ENCODE measurements around the gene RAB36. TPM values are rescaled to one million over a fixed set of nuclear protein-coding genes. Genes with fewer than 3 reads are reported as not detected.
A peak's percentile ranks its signal among the peaks of the same experiment; 100 is the strongest.

Gene RAB36
- 0.20 and 0.44 TPM in 2 replicates for total RNA-seq

GRCh38 chr22:23144932-23145877 lies at the start of gene RAB36:
Gene RAB36, plus strand, starts transcription at chr22:23145477. Its CDS starts 1,140 bp downstream, at chr22:23146617.
- DNase-seq (ENCODE audit: low read depth in 2 of 2) = peak; percentile 97 to 99

GRCh38 chr22:23095733-23096342 lies 49.4 kb upstream of the RAB36 start:
- no peak for DNase-seq (ENCODE audit: low read depth in 2 of 2)

- no peak for DNase-seq (ENCODE audit: low read depth in 2 of 2)
These were observed 47.7 kb upstream of the RAB36 start for GRCh38 chr22:23097412-23098229.

- no peak for DNase-seq (ENCODE audit: low read depth in 2 of 2)
These were observed 47.0 kb upstream of the RAB36 start for GRCh38 chr22:23098230-23098705.

GRCh38 chr22:23098718-23099530 lies 46.4 kb upstream of the RAB36 start:
- peak; percentile 9 to 19 for DNase-seq (ENCODE audit: low read depth in 2 of 2)

GRCh38 chr22:23099531-23099804 lies 45.8 kb upstream of the RAB36 start:
- DNase-seq (ENCODE audit: low read depth in 2 of 2) = no peak

- no peak for DNase-seq (ENCODE audit: low read depth in 2 of 2)
These were observed 45.0 kb upstream of the RAB36 start for GRCh38 chr22:23100124-23100801.

GRCh38 chr22:23101524-23101923 lies 43.8 kb upstream of the RAB36 start:
- no peak for DNase-seq (ENCODE audit: low read depth in 2 of 2)

- no peak for DNase-seq (ENCODE audit: low read depth in 2 of 2)
These were observed 43.1 kb upstream of the RAB36 start for GRCh38 chr22:23102002-23102655.

GRCh38 chr22:23102776-23103175 lies 42.5 kb upstream of the RAB36 start:
- DNase-seq (ENCODE audit: low read depth in 2 of 2) = no peak

GRCh38 chr22:23103199-23103954 lies 41.9 kb upstream of the RAB36 start:
- DNase-seq (ENCODE audit: low read depth in 2 of 2) = no peak

GRCh38 chr22:23104187-23104971 lies 40.9 kb upstream of the RAB36 start:
- no peak for DNase-seq (ENCODE audit: low read depth in 2 of 2)

GRCh38 chr22:23105304-23105703 lies 40.0 kb upstream of the RAB36 start:
- DNase-seq (ENCODE audit: low read depth in 2 of 2) = no peak

- DNase-seq (ENCODE audit: low read depth in 2 of 2) = no peak
These were observed 39.4 kb upstream of the RAB36 start for GRCh38 chr22:23105919-23106318.

- DNase-seq (ENCODE audit: low read depth in 2 of 2) = no peak
These were observed 38.9 kb upstream of the RAB36 start for GRCh38 chr22:23106344-23106743.

- DNase-seq (ENCODE audit: low read depth in 2 of 2) = no peak
These were observed 38.3 kb upstream of the RAB36 start for GRCh38 chr22:23106906-23107367.

- no peak for DNase-seq (ENCODE audit: low read depth in 2 of 2)
These were observed 37.6 kb upstream of the RAB36 start for GRCh38 chr22:23107487-23108248.

Data from lung microvascular endothelial cell (primary cell).